Neural cell (in vitro differentiated cells): Measurements from ENCODE around the gene RPL31. TPM values are rescaled to one million over a fixed set of nuclear protein-coding genes. Genes with fewer than 3 reads are reported as not detected.

Experiments used
- H2AFZ ChIP-seq: fragments of 200-600, 300-800 bp; sonication (generic), shearing (Covaris generic); 2 replicates; pipeline ENCODE4 v1.6.0; 2014; ENCODE audit warnings: low read depth, mild to moderate bottlenecking, antibody characterized with exemption, low read length, moderate library complexity
- H3F3A ChIP-seq: fragments of 200-600 bp; shearing (Covaris generic); 2 replicates; pipeline ENCODE4 v1.6.1; 2016; ENCODE audit warnings: mild to moderate bottlenecking, moderate library complexity, mixed read lengths, antibody characterized with exemption, low read length; ENCODE audit not compliant: insufficient read depth, poor library complexity, severe bottlenecking
- H3K27ac ChIP-seq: fragments of 200-600, 300-800 bp; sonication (generic), shearing (Covaris generic); 2 replicates; pipeline ENCODE4 v1.5.1; 2014; ENCODE audit warnings: mild to moderate bottlenecking, low read length, moderate library complexity
- H3K27me3 ChIP-seq: fragments of 300-800, 200-600 bp; sonication (generic), shearing (Covaris generic); 2 replicates; pipeline ENCODE4 v1.6.0; 2014; ENCODE audit warnings: mild to moderate bottlenecking, low read depth, low read length, moderate library complexity; ENCODE audit not compliant: insufficient read depth
- H3K36me3 ChIP-seq: fragments of 300-800, 200-600 bp; sonication (generic), shearing (Covaris generic); 2 replicates; pipeline ENCODE4 v1.5.1; 2014; ENCODE audit warnings: mild to moderate bottlenecking, antibody characterized with exemption, low read length, moderate library complexity; ENCODE audit not compliant: insufficient read depth
- H3K4me2 ChIP-seq: fragments of 300-800, 200-600 bp; sonication (generic), shearing (Covaris generic); 2 replicates; pipeline ENCODE4 v1.6.0; 2014; ENCODE audit warnings: mild to moderate bottlenecking, low read length
- H3K4me3 ChIP-seq: fragments of 300-800, 200-600 bp; sonication (generic), shearing (Covaris generic); 2 replicates; pipeline ENCODE4 v1.5.1; 2014; ENCODE audit warnings: mild to moderate bottlenecking, low read length, moderate library complexity
- H3K79me2 ChIP-seq: fragments of 200-600 bp; shearing (Covaris generic); replicated peaks from 2 replicates; pipeline ENCODE4 v1.6.0; 2014; ENCODE audit warnings: mild to moderate bottlenecking, low read length, moderate library complexity; ENCODE audit not compliant: insufficient read depth
- H3K9ac ChIP-seq: fragments of 300-800, 200-600 bp; sonication (generic), shearing (Covaris generic); 2 replicates; pipeline ENCODE4 v1.6.1; 2016; ENCODE audit warnings: mild to moderate bottlenecking, low read length, mixed read lengths
- H3K9me2 ChIP-seq: fragments of 200-600 bp; shearing (Covaris generic); 2 replicates; pipeline ENCODE4 v1.6.1; 2016; ENCODE audit warnings: mild to moderate bottlenecking, low read length, mixed read lengths; ENCODE audit not compliant: insufficient read depth
- H3K9me3 ChIP-seq: fragments of 200-600, 300-800 bp; sonication (generic), shearing (Covaris generic); 2 replicates; pipeline ENCODE4 v1.6.1; 2016; ENCODE audit warnings: mild to moderate bottlenecking, mixed run types, low read length, moderate library complexity, mixed read lengths
- H4K20me1 ChIP-seq: fragments of 200-600 bp; shearing (Covaris generic); 2 replicates; pipeline ENCODE4 v1.6.1; 2016; ENCODE audit warnings: mild to moderate bottlenecking, mixed run types; ENCODE audit not compliant: insufficient read depth
- CTCF ChIP-seq: fragments of 450-650 bp; IDR thresholded peaks from 2 replicates; pipeline ENCODE4 v1.5.1; 2014; ENCODE audit warnings: antibody characterized with exemption, mild to moderate bottlenecking, moderate library complexity; ENCODE audit not compliant: poor library complexity, severe bottlenecking
- EP300 ChIP-seq: fragments of 450-650 bp; conservative IDR thresholded peaks from 2 replicates; pipeline ENCODE4 v1.6.1; 2014; ENCODE audit warnings: antibody characterized with exemption, mild to moderate bottlenecking, moderate library complexity; ENCODE audit not compliant: poor library complexity, severe bottlenecking
- EZH2 ChIP-seq: fragments of 200-600, 300-800 bp; shearing (Covaris generic), sonication (generic); IDR thresholded peaks from 2 replicates; pipeline ENCODE4 v1.6.1; 2014; ENCODE audit warnings: antibody characterized with exemption, low read length, borderline replicate concordance, mild to moderate bottlenecking; ENCODE audit not compliant: insufficient read depth, poor library complexity, severe bottlenecking
- MXI1 ChIP-seq: fragments of 450-650 bp; conservative IDR thresholded peaks from 2 replicates; pipeline ENCODE4 v1.6.1; 2014; ENCODE audit warnings: antibody characterized with exemption, mild to moderate bottlenecking; ENCODE audit not compliant: poor library complexity, severe bottlenecking
- POLR2AphosphoS5 ChIP-seq: IDR thresholded peaks from 2 replicates; pipeline ENCODE4 v1.6.1; 2012
- RAD21 ChIP-seq: fragments of 450-650 bp; conservative IDR thresholded peaks from 2 replicates; pipeline ENCODE4 v1.6.1; 2014; ENCODE audit warnings: antibody characterized with exemption, mild to moderate bottlenecking, moderate library complexity
- REST ChIP-seq: IDR thresholded peaks from 2 replicates; pipeline ENCODE4 v1.6.1; 2012; ENCODE audit warnings: borderline replicate concordance
- SMC3 ChIP-seq: fragments of 450-650 bp; conservative IDR thresholded peaks from 2 replicates; pipeline ENCODE4 v1.6.1; 2014; ENCODE audit warnings: antibody characterized with exemption, mild to moderate bottlenecking, moderate library complexity; ENCODE audit not compliant: poor library complexity
- TAF1 ChIP-seq: IDR thresholded peaks from 2 replicates; pipeline ENCODE4 v1.6.1; 2012; ENCODE audit warnings: low read depth
- polyA plus RNA-seq: library from polyadenylated mRNA; depleted of rRNA; stranded (reverse); fragments of >200 nt; gene quantifications from 2 replicates; pipeline ENCODE4 v1.2.3, GENCODE V29; 2014

Gene RPL31
- polyA plus RNA-seq, 1 donor from 2014 or later: 1,555 TPM

- Histone ChIP-seq H3K79me2 (no peaks in the 10 kb centered on the region), H3K36me3 (no peaks in the 10 kb centered on the region), H3K4me2 (no peak overlapping the region), H4K20me1 (no peaks in the 10 kb centered on the region), H3F3A (no peaks in the 10 kb centered on the region), H3K9ac (no peak overlapping the region), H3K27ac (no peak overlapping the region), H3K9me2 (no peaks in the 10 kb centered on the region), H2AFZ (no peak overlapping the region), H3K9me3 (no peaks in the 10 kb centered on the region), H3K27me3 (no peaks in the 10 kb centered on the region), H3K4me3 (no peak overlapping the region)
- no peak for TF ChIP-seq EP300
- no peak for TF ChIP-seq RAD21
- no peak for TF ChIP-seq EZH2
- TF ChIP-seq POLR2AphosphoS5: no peak
- no peak for TF ChIP-seq REST
- TF ChIP-seq CTCF: no peak
- TF ChIP-seq MXI1: no peak
- no peak for TF ChIP-seq TAF1
- TF ChIP-seq SMC3: no peak
Observed at GRCh38 chr2:100964222-100964621, 37.9 kb upstream of the RPL31 start.

GRCh38 chr2:100964681-100965169, 37.4 kb upstream of the RPL31 start:
- no peak overlapping the region for H3K9ac ChIP-seq
- H3K79me2 ChIP-seq: no peaks in the 10 kb centered on the region
- no peak overlapping the region for H2AFZ ChIP-seq
- TF ChIP-seq REST: no peak
- TF ChIP-seq CTCF: no peak
- no peak overlapping the region for H3K4me2 ChIP-seq
- H3K27ac ChIP-seq: no peak overlapping the region
- no peaks in the 10 kb centered on the region for H3K36me3 ChIP-seq
- no peaks in the 10 kb centered on the region for H3K9me3 ChIP-seq
- H3F3A ChIP-seq: no peaks in the 10 kb centered on the region
- H4K20me1 ChIP-seq: no peaks in the 10 kb centered on the region
- H3K4me3 ChIP-seq: no peak overlapping the region
- no peaks in the 10 kb centered on the region for H3K27me3 ChIP-seq
- no peaks in the 10 kb centered on the region for H3K9me2 ChIP-seq
